Measurements from ENCODE around the gene MYBPC2. TPM values are rescaled to one million over a fixed set of nuclear protein-coding genes. Genes with fewer than 3 reads are reported as not detected.
A peak's percentile ranks its signal among the peaks of the same experiment; 100 is the strongest.

MYBPC2 gene
- total and polyA plus RNA-seq, 9 of the 15 experiments (the other 6 are each of a cell fraction or from before 2014, with no cell fraction given), result 0.01 to 0.14 (median 0.04) TPM; not detected in 6

DNA sequence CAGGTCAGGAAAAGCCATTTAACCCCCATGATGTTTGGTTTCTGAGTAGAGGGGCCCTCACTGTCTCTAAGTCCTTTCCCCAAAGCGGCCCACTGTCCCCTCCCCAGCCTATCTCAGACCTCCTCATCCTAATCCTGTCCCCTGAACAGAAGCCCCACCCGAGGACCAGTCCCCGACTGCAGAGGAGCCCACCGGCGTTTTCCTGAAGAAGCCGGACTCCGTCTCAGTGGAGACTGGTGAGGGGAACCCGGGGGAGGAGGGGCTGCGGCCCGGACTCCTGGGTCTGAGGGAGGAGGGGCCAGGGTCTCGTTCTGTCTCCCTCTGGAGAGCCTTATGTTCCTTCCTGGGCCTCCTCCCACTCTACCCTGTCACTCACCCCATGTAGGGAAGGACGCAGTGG is 2.9 kb downstream of the MYBPC2 start:
- TF ChIP-seq, protein P1, sequence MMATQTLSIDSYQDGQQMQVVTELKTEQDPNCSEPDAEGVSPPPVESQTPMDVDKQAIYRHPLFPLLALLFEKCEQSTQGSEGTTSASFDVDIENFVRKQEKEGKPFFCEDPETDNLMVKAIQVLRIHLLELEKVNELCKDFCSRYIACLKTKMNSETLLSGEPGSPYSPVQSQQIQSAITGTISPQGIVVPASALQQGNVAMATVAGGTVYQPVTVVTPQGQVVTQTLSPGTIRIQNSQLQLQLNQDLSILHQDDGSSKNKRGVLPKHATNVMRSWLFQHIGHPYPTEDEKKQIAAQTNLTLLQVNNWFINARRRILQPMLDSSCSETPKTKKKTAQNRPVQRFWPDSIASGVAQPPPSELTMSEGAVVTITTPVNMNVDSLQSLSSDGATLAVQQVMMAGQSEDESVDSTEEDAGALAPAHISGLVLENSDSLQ (IDR thresholded peaks at IDR 0.05), result 0 out of 2 replicates have a peak, but pooled peaks have one; percentile 38
- TF ChIP-seq TCF3 (CRISPR knock-in tag; IDR thresholded peaks at IDR 0.05) (no peak), DMBX1 (CRISPR knock-in tag; IDR thresholded peaks at IDR 0.05; ENCODE audit: borderline replicate concordance) (no peak)
- Histone ChIP-seq H4K20me1 (replicated peaks; ENCODE audit: control insufficient read depth, insufficient read depth, low read length) (no peaks in the 10 kb centered on the region), H3K4me1 (replicated peaks in 1 of 2; ENCODE audit: control insufficient read depth in 2 of 2, insufficient read depth in 2 of 2, low read length in 2 of 2) (peaks cover 12 to 42% of the 10 kb centered on the region in 2 experiments; a peak in 4 of 5 replicates), H3K27me3 (ENCODE audit: control insufficient read depth in 2 of 2, insufficient read depth in 2 of 2, low read length in 2 of 2) (peaks cover under 1 to 31% of the 10 kb centered on the region in 2 experiments; a peak in 4 of 5 replicates), H3K79me2 (ENCODE audit: control insufficient read depth, insufficient read depth, low read length) (no peaks in the 10 kb centered on the region), H3K27ac (ENCODE audit: extremely low read depth, low read depth, low read length) (no peak overlapping the region), H3K9me1 (ENCODE audit: control insufficient read depth, insufficient read depth, low read length) (no peaks in the 10 kb centered on the region), H2AFZ (ENCODE audit: low read depth, low read length) (no peak overlapping the region), H3K4me2 (ENCODE audit: insufficient read depth, low read length) (no peak overlapping the region), H3K4me3 (no peak overlapping the region), H3K36me3 (ENCODE audit: control insufficient read depth, insufficient read depth, low read length) (no peaks in the 10 kb centered on the region), H3K9me3 (replicated peaks; ENCODE audit: control insufficient read depth, insufficient read depth, low read depth, low read length) (no peaks in the 10 kb centered on the region), H3K9ac (ENCODE audit: insufficient read depth in 1 of 2, low read depth in 2 of 2, low read length in 2 of 2) (peak overlapping the region in 1 of 2 experiments; percentile 15; a peak in 1 of 4 replicates)
- 24% methylated on average over 6 of the region's 12 CpGs for WGBS (ENCODE audit: insufficient coverage, low coverage, missing lambda C conversion rate)
- no TSS peak for BruUV-seq (replicated peaks)
- FAIRE-seq (no peak), ATAC-seq (no peak), DNase-seq (ENCODE audit: extremely low read depth in 1 of 4, low spot score in 3 of 4) (no peak)
- ChIA-PET POLR2A (no interaction called here), CTCF (ENCODE audit: low intra/inter-chr PET ratio) (no interaction called here)
- intact Hi-C loops (cut with micrococcal nuclease), result no loop called here
- in situ Hi-C loops (cut with MboI), result no loop called here

DNA sequence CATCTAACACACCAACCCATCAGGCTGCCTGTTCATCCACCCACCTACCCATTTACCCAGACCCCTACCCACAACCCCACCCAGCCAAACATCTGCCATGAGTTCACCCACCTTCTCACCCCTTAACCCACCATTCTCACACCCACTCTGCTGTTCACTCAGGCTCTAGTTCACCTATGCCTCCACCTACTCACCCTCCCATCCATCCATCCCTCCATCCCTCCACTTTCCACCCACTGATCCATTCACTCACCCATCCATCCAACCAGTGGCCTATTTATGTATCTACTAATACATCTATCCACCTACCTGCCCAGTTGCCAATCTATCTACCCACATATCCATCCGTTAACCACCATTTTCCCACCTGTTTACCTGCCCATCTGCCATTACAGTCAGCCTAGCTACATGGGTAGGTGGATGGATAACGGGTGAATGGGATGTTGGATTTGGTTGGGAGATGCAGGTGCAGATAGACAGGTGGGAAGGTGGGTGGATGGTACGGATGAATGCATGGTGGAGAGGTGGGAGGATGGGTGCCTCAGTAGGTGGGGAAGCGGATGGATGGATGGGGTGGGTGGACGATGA is 5.3 kb downstream of the MYBPC2 start:
- WGBS (ENCODE audit: insufficient coverage, low coverage, missing lambda C conversion rate), result 4% methylated on average over 5 of the region's 5 CpGs
- no peaks in the 10 kb centered on the region for H3K9me3 ChIP-seq (replicated peaks; ENCODE audit: control insufficient read depth, insufficient read depth, low read depth, low read length)
- H3K27me3 ChIP-seq (ENCODE audit: control insufficient read depth in 2 of 2, insufficient read depth in 2 of 2, low read length in 2 of 2), result peaks cover 8 to 37% of the 10 kb centered on the region in 2 experiments; a peak in 4 of 5 replicates
- POLR2A ChIA-PET, result no interaction called here
- FAIRE-seq, result no peak
- H3K4me3 ChIP-seq, result no peak overlapping the region
- H3K79me2 ChIP-seq (ENCODE audit: control insufficient read depth, insufficient read depth, low read length), result no peaks in the 10 kb centered on the region
- H4K20me1 ChIP-seq (replicated peaks; ENCODE audit: control insufficient read depth, insufficient read depth, low read length), result no peaks in the 10 kb centered on the region
- DNase-seq (ENCODE audit: extremely low read depth in 1 of 4, low spot score in 3 of 4), result no peak
- H3K4me2 ChIP-seq (ENCODE audit: insufficient read depth, low read length), result no peak overlapping the region
- H3K9me1 ChIP-seq (ENCODE audit: control insufficient read depth, insufficient read depth, low read length), result no peaks in the 10 kb centered on the region
- no peak overlapping the region for H3K27ac ChIP-seq (ENCODE audit: extremely low read depth, low read depth, low read length)
- no peak overlapping the region for H2AFZ ChIP-seq (ENCODE audit: low read depth, low read length)
- intact Hi-C loops (cut with micrococcal nuclease) (no loop called here), in situ Hi-C loops (cut with MboI) (no loop called here)
- H3K4me1 ChIP-seq (replicated peaks in 1 of 2; ENCODE audit: control insufficient read depth in 2 of 2, insufficient read depth in 2 of 2, low read length in 2 of 2), result peaks cover 3 to 23% of the 10 kb centered on the region in 2 experiments; a peak in 2 of 5 replicates
- H3K9ac ChIP-seq (ENCODE audit: insufficient read depth in 1 of 2, low read depth in 2 of 2, low read length in 2 of 2), result no peak overlapping the region
- no peaks in the 10 kb centered on the region for H3K36me3 ChIP-seq (ENCODE audit: control insufficient read depth, insufficient read depth, low read length)
- ATAC-seq, result no peak
- CTCF ChIA-PET (ENCODE audit: low intra/inter-chr PET ratio), result no interaction called here
- no TSS peak for BruUV-seq (replicated peaks)
- no peak for TF ChIP-seq SREBF1 (IDR thresholded peaks at IDR 0.05; ENCODE audit: borderline replicate concordance, low read depth, low read length)
- no peak for TF ChIP-seq BACH1 (tag; IDR thresholded peaks at IDR 0.05)
- TF ChIP-seq TOE1 (IDR thresholded peaks at IDR 0.05; ENCODE audit: borderline replicate concordance), result no peak
- no peak for TF ChIP-seq TOE1 (CRISPR knock-in tag; IDR thresholded peaks at IDR 0.05; ENCODE audit: borderline replicate concordance, low read depth)
- no peak for TF ChIP-seq RCOR1 (IDR thresholded peaks at IDR 0.05; ENCODE audit: borderline replicate concordance in 1 of 2, low read depth in 2 of 2, low read length in 2 of 2)
- no peak for TF ChIP-seq NUFIP1 (IDR thresholded peaks at IDR 0.05; ENCODE audit: partially characterized antibody)
- no peak for TF ChIP-seq ESRRB (CRISPR knock-in tag; IDR thresholded peaks at IDR 0.05; ENCODE audit: borderline replicate concordance)
- TF ChIP-seq RBM22 (IDR thresholded peaks at IDR 0.05; ENCODE audit: low read depth, low read length, poor library complexity, severe bottlenecking), result no peak
- TF ChIP-seq ZNF431 (CRISPR knock-in tag; IDR thresholded peaks at IDR 0.05), result no peak
- TF ChIP-seq NELFE (IDR thresholded peaks at IDR 0.05; ENCODE audit: insufficient read depth, insufficient read length), result no peak
- no peak for TF ChIP-seq HNRNPK (IDR thresholded peaks at IDR 0.05; ENCODE audit: low read depth, low read length, poor library complexity, severe bottlenecking)
- TF ChIP-seq ZZZ3 (IDR thresholded peaks at IDR 0.05), result no peak
- TF ChIP-seq PHF8 (IDR thresholded peaks at IDR 0.05; ENCODE audit: borderline replicate concordance, low read length), result no peak

All from K562 (cell line).